NCI-H82 (cell line): ENCODE results near the gene CACNA2D3.
"Not testable (repeated sequence)": the region's sequence is repeated elsewhere in the genome, so short reads cannot be mapped to it uniquely, and the experiment has no call there.

Source experiments
- DNase-seq: peaks from one replicate; lab custom pipeline; 2025; lab: John Stamatoyannopoulos, UW

The CACNA2D3 gene

DNA sequence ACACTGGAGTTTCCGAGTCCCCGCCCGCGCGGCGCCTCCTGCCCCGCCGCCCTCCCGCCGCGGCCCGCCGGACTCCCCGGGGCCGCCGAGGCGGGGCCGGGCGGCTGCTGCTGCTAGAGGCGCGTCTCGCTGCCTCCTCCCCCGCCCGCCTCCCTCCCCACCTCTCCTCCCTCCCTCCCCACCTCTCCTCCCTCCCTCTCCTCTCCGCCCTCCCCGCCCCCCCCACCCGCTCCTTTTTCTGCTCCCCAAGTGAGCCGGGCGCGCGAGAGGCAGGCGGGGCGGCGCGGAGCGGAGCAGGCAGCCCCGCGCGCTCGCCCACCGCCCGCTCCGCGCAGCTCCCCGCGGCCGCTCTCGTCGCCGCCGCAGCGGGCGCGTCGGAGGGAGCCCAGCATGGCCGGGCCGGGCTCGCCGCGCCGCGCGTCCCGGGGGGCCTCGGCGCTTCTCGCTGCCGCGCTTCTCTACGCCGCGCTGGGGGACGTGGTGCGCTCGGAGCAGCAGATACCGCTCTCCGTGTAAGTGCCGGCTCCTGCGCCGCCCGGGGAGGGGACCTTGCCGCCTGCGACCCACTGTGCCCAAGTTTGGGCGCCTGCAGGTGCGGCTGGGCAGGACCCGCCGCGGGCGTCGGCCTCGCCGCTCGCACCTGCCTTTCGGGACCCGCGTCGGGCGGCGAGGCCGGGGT is at the start of gene CACNA2D3:
Gene CACNA2D3, plus strand, starts transcription at position 229 of the 679 bp plus-strand sequence.
- peak; percentile 48 for DNase-seq

DNA sequence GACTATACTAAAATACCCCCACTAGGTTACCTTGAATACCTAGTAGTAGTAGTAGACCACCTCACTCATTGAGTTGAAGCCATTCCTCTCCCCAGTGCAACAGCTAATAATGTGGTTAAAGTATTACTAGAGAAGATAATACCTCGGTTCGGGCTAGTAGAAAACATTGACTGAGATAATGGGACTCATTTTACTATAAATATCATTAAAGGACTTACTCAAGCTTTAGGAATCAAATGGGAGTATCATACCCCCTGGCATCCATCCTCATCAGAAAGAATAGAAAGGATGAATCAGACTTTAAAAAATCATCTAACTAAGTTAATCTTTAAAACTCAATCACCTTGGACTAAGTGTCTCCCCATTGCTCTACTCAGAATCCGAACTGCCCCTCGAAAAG is 49.0 kb upstream of the CACNA2D3 start:
- no peak for DNase-seq

DNA sequence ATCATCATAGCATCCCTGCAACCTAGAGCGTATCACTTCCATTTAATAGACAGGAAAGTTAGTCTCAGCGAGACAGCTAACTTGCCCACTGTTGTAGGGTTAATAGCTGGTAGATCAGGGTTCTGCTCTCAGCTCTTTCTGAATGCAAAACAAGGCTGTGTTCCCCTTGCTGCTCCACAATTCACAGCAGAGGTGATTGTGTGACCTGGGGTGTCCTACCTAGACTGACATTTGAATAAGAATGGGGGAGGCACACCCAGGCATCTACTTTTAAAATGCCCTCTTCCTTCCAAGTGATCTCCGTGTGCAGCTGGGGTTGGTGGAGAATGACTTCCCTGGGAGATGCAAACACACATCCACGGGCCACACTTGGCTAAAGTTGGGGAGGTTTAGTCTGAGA is 43.0 kb upstream of the CACNA2D3 start:
- DNase-seq, result no peak

DNA sequence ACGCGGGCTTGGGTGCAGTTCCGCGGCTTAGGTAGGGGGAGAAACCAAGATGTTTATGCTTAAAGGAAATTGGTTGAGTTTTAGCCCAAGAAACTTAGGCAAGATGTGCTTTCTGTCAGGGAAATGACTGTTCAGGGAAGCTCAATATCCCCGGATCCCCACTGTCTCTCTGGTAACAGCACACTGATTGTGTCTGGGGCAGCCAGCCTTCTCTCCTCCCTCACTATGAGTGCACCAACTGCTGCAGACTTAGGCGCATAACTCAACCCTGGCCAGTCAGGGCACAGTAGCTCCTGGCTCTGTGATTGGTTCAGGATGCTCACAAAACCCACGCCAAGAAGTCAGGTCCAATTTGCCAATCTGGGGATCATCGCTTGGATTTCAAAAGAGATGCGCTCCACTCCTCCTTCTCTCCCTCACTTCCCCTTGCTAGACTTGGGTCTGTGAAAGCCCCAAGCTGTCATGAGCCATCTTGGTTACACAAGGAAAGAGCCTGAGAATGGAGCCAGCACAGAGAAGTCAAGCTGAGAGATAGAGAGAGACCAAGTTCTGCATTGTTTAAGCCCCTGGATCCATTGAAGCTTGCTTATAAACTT is 42.5 kb upstream of the CACNA2D3 start:
- DNase-seq, result no peak

DNA sequence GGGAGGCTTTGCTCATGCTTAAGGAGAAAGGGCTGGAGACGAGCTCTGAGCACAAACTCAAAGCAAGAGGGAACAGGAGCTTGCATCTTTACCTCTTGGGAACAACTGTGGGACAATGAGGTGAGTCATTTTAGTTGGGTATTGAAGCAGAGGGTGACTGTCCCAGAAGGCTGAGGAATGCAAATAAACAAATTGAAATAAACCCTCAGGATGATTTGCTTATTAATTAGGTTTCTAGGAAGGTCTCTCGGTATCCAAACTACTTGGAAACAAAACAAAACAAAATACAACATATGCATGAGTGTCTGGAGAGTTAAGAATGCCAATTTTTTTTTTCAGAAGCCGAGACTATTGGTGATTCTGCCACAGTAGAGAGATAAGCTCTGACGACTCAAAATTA is 38.4 kb upstream of the CACNA2D3 start:
- no peak for DNase-seq

DNA sequence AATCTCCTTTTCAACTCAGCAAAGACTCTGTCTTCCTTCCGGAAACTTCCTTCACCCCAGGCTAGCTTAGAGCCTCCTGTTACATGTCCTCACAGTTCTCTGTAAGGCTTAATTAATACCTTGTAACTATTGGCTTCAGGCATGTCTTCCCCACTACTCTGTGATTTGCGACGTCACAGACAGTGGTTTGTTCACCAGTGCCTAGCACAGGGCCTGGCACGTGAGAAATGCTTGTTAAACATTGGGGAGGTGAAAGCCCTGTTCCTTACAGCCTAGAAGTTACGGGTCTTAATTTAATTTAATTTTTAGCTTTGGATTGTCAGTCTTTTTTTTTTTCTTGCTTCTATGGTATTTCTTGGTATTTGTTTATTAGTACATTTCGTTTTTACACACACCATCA is 36.4 kb upstream of the CACNA2D3 start:
- no peak for DNase-seq

DNA sequence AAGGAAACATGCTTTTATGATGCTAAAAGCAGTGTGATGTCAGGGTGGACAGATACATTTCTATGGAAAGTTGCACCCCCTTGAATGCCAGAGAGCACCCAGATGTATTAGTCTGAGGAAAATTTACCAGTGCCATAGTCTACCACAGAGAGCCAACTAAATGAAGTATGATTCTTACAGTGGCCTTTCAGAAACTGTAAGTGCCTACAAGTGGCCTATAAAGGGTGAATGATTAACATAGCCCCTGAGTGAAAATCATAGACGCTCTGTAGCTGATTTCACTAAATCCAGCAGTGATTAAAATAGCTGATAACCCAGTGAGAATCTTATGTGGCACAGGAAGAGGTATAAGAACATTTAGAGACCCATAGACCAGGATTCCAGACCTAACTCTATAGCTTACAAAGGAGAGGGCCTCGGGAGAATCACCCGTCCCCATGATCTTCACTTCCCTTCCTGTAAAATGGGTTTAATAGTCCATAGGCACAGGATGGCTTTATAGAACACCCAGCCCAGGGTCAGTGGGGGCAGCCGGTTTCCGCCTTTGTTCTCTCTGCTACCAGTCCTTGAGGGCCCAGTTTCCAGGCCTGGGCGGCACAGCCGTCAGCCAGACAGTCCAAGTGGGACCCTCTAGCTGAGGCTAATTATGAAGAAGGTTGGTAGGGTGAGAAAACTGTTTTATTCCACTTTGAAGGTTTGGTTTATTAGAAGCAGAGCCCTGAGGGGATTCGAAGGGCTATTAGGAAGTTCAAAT is 35.5 kb upstream of the CACNA2D3 start:
- DNase-seq, result no peak

DNA sequence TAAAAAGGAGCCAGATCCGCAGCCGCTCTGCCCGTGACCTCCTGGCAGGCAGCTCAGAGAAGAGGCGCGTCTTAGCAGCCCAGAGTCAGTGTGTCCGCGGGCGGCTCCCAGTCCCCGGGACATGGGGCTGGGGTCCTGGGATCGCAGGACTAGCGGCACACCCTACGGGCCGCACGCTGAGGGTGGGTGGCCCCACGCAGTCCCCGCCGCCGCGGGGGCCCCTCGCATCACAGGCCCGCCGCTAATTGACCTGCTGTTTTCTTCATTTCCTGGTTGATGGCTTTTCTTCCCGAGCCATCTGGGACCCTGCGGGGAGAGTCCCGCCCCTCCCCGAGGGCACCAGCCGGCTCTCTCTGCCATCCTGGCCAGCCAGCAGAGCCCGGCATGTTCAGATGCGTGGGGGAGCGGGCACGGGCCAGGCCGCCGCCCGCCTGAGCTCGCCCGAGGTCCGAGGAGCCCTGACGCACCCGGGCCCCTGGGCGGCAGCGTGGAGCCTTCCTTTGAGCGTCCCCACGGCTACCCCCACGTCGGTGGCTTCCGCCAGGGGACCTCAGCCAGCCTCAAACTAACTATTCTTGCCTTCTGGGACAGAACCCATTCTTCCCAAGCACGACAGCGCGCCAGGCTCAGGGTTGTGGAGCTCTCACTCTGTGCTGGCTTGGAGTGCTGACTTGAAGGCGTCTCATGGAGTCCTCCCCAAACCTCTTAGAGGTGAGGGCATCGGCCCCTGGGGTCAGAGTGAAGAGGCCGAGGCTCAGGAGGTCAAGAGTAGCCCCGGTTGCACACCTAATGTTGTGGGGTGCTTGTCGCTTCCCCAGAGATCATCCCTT is 34.6 kb upstream of the CACNA2D3 start:
- no peak for DNase-seq

DNA sequence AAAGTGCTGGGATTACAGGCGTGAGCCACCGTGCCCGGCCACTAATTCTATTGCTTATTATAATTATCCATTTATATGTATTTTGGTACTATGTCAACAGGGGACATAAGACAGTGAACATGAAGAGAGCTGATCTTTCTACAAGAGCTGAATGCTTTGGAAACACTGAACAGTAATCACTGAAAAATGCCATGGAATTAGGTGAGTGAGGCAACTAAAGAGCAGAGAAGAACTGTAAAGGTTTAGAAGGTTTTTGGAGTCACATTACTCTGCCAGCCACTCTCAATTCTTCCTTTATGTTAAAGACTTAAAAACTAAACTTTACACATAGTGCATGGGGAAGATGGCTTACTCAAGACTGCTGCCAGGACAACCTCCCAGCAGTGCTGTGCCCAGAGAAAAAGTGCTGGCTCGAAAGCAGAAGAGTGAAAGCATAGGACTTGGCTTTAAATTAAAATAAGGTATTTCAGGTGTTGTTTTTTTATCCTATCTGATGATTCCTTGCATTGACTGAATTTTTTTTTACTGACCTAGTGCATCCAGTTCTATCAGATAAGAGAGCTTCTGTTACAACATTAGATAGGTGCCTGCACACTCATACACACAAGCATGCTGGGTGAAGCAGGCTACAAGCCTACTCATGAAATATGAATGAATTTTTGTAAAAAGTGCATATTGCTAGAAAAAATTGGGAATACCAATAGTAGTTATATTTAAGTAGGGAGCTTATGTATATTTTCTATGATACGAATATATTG is 28.7 kb upstream of the CACNA2D3 start:
- no peak for DNase-seq

DNA sequence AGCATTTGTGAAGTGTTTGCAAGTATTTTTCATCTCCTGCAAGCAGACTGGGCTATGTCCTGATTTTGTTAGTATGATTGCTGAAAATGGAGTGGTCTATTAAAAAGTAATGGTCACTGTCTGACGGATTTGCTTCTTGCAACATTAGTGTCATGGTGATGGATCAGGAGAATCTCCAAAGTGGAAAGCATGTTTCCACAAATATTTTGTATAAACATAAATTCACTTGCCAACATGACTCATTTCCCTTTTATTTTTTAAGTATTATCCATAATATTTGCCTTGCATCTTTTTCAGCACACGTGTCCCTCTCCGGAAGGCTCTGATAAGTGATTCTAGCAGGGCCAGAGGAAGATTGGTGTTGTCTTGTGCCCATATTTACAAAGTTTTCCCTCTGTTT is 27.4 kb upstream of the CACNA2D3 start:
- DNase-seq, result no peak

DNA sequence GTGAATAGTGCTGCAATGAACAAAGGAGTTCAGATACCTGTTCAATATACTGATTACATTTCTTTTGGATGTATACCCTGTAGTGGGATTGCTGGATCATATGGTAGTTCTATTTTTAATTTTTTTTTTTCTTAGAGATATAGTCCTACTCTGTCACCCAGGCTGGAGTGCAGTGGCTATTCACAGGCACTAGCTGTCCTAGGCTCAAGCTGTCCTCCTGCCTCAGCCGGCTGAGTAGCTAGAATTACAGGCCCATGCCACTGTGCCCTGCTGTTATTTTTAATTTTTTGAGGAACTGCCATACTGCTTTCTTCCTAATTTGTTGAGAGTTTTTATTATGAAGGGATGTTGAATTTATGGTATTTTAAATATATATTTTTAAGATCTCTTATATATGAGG is 23.0 kb upstream of the CACNA2D3 start:
- DNase-seq, result no peak

DNA sequence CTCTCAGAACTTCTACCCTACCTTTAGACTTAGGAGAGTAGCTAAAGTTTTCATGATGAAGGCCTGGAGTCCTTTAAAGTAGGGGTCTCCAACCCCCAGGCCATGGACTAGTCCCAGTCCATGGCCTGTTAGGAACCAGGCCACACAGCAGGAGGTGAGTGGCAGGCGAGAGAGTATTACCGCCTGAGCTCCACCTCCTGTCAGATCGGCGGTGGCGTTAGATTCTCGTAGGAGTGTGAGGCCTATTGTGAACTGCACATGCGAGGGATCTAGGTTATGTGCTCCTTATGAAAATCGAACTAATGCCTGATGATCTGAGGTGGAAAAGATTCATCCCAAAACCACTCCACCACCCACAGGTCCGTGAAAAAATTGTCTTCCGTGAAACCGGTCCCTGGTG is 18.3 kb upstream of the CACNA2D3 start:
- no peak for DNase-seq

DNA sequence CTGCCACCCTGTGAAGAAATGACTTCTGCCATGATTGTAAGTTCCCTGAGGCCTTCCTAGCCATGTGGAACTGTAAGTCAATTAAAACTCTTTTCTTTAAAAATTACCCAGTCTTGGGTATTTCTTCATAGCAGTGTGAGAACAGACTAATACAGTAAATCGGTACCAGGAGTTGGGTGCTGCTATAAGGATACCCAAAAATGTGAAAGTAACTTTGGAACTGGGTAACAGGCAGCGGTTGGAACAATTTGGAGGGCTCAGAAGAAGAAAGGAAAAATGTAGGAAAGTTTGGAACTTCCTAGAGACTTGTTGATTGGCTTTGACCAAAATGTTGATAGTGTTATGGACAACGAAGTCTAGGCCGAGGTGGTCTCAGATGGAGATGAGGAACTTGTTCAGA is 6.2 kb upstream of the CACNA2D3 start:
- not testable (repeated sequence) for DNase-seq

DNA sequence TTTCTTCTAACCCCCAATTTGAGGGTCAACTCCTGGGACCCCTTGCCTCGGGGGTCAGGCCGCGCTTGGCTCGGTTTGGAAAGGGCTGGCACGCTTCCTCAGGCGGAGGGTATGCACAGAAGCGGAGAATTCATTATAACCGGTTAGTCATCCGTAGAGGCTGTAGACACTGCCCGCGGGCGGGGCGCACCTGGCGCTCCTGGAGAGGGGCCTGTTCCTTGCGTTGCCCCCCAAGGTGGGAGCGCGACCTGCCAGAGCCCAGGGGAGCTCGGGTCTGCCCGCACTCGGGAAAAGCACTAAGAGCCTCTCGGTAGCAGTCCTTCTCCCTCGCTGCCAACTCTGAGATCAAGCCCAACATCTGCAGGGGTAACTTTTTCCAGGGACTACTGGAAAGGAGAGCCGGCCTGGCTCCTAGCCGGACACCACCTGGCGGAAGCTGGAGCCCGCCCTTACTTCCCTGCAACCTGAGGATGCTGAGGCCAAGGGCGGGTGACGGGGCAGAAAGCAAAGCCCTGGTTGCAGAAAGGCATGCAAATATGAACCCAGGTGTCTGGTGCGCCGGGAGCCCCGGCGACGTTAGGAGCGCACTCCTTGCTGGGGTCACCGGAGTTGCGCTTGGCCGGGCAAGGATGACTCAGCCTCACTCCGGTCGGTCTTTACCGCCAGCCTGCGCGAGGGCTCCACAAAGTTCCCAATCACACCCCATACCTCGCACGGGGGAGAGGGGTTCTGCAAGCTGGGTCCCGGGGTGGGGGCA is 1.5 kb upstream of the CACNA2D3 start:
- DNase-seq, result no peak

DNA sequence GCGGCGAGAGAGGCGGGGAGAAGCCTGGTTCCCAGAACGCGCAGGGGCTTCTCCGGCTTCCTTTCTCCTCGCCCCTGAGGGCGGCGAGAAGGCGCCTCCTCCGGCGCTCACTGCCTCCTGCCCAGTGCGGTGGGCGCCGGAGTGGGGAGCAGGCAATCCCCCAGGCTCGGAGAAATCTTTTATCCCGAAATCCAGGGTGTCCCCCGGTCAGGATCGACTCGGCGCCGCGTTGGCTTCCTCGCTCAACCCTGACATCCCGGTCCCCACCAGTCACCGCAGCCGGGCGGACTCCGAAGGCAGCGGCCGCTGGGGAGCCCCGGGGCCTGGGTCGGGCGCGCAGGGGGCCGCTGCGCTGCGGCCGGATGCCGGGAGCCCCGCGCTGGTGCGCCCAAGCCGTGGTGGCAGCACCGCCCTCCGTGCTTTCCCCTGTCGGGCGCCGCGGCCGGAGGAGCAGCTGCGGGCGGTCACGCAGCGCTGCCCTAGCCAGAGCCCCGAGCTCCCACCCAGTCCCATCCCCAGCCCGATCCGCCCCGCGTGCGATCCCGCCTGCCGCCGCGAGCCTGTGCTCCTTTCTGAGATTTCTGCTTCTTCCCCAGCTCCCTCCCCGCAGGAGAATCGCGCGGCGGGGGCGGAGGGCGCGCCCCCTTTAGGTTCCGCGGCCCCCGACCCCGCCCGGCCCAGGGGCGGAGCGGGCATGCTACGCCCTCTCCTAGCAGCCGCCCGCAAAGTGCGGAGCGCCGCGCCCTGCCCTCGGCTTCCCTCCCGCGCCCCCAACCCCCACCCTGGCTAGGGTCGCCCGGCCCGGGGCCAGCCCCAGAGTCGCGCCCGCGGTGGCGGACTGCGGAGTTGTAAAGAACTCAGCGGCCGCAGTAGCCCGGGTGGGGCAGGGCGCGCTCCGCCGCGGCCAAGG is 683 bp upstream of the CACNA2D3 start:
- DNase-seq, result peak; percentile 32

DNA sequence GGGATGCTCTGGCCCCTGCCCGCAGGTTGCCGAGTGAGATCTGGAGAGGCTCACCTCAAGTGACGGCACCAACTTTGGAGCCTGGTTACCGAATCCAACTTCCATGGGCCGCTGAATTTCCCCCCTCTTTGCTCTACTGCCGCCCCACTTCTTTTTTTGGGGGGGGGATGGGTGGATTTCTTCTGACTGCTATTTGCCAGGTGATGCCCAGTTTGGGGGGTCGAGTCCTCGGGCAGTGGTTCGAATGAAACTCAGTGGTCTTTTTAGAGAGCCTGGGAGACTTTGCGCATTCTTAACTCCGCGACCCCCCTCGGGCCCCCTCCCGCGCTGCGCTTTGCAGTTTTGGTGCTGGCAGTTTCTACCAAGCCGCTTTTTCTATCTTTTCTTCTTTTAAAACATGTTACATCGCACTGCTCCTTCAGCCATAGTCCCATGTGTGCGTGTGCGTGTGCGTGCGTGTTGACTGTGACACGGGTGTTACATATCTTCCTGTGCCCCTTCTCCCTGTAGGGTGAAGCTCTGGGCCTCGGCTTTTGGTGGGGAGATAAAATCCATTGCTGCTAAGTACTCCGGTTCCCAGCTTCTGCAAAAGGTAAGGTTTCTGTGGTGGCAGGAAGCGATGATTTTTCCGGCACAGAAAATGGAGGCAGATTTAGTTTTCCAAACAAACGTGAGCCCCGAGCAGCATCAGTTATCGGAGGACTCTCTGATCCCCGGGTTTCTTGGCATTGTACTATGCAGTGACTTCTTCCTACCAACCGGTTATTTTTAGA is 837 bp downstream of the CACNA2D3 start:
- DNase-seq, result no peak

DNA sequence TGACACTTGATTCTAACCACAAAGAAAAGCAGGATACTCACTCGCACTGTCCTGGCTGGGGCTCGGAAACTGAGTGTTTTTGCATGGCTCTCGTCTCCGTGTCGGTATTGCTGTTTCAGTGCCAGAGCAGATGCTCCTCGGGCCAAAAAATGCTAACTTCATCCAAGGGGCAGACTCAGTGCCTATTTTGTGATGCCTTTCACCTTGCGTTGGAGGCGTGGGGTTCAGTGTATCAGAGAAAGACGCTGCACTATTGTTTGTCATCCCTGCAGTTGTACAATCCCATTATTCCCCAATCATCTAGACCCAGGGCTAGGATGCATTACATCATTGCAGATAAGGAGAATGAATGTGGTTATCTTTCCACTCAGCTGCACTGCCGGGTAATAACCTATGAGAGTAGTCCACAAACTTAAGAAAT is 1.4 kb downstream of the CACNA2D3 start:
- peak; percentile 56 for DNase-seq

DNA sequence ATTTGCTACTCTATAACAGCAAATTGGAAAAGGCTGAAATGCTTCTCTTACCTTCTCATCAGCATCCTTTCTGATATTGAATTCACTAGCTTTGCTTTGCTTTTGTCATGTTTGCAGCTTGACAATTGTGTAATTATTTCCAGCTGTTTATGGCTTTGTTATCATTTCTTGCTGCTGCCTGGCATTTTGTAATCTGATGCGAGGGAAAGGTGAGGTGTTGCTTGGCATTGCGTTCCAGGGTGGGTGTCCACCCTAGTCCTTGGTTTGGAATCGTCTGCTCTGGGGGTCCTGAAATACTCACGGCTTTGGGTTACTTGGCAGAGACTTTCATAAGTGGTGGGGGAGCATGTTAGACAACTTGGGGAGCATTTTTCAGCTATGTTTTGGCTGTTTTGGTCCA is 2.9 kb downstream of the CACNA2D3 start:
- DNase-seq, result no peak

DNA sequence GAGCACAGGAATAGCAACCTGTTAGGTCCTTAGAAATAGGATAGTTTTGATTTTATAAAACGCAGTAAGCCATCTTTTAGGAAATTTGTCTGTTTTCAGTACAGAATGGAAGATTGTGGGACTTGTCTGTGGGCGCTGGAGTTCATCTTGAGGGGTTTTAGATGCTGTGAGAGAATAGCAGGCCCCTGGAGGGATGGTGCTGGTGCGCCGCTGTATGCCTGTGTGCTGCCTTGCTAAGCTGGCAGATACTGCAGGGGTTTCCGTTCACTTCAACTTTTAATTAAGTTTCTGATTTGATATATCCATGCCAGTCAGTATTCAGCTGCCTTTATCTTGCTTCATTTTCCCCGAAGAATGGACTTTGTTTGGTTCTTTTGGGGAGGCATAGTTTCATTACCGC is 4.2 kb downstream of the CACNA2D3 start:
- no peak for DNase-seq
